ENCODE results near the gene MSMO1.
"Not testable (repeated sequence)": the region's sequence is repeated elsewhere in the genome, so short reads cannot be mapped to it uniquely, and the experiment has no call there.

Gene MSMO1
- total RNA-seq: 17.8 reads per million, percentile 44 among the genes with 10 or more reads in this experiment

- peak; percentile 98 for DNase-seq
These were observed at the start of gene MSMO1 for GRCh38 chr4:165327211-165328100. Gene MSMO1 (plus strand): TSS chr4:165327669. CDS start chr4:165333371, 5,702 bp downstream.

GRCh38 chr4:165279531-165279930 lies 47.9 kb upstream of the MSMO1 start:
- not testable (repeated sequence) for DNase-seq

GRCh38 chr4:165284697-165285096 lies 42.8 kb upstream of the MSMO1 start:
- DNase-seq: not testable (repeated sequence)

DNA sequence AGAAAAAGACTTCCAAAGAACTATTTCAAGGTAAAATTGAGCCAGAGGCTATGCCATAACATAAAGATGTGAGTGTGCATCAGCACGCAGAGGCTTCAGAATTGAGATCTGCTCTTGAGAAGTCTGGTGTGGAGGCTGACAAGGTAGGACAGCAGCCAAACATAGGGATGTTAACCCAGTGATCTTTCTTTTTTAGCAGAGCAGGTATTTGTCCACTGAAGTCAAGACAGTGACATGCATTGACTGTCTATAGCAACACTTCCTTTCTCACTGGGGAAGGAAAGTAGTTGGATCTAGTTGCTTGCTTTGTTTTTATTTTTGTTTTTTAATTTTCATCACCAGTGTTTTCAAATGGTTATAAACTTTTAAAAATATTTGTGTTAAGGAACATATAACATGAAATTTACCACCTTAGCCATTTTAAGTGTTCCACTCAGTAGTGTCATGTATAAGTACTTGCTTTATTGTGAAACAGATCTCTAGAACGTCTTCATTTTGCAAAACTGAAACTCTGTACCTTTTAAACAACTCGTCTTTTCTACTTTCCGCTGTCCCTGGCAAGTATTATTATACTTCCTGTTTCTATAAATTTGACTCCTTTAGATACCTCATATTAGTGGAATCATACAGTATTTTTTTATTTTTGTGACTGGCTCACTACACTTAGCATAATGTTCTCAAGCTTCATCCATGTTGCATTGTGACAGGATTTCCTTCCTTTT lies 40.7 kb upstream of the MSMO1 start:
- DNase-seq: not testable (repeated sequence)

- no peak for DNase-seq
These were observed 39.2 kb upstream of the MSMO1 start for GRCh38 chr4:165288226-165288625.

- DNase-seq: no peak
These were observed 38.6 kb upstream of the MSMO1 start for GRCh38 chr4:165288639-165289422.

GRCh38 chr4:165289423-165289785 lies 38.1 kb upstream of the MSMO1 start:
- no peak for DNase-seq

DNA sequence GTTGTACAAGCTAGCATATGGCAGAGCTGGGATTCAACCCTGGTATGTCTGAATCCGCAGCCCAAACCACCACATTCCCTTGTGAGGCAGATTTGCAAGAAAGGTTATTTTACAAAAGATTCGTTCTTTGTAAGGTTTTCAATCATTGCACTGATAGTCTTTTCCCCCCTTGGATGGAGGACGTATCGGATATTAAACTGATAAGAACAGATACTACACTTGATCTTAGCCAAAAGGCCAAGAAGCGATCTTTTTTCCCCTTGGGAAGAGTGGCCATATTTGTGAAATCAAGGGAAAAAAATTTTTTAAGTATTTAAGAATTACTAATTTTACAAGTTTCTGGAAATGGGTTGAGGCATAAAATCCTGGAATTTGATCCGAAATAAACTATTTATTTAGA lies 34.4 kb upstream of the MSMO1 start:
- DNase-seq: no peak

GRCh38 chr4:165293927-165294649 lies 33.4 kb upstream of the MSMO1 start:
- DNase-seq: no peak

DNA sequence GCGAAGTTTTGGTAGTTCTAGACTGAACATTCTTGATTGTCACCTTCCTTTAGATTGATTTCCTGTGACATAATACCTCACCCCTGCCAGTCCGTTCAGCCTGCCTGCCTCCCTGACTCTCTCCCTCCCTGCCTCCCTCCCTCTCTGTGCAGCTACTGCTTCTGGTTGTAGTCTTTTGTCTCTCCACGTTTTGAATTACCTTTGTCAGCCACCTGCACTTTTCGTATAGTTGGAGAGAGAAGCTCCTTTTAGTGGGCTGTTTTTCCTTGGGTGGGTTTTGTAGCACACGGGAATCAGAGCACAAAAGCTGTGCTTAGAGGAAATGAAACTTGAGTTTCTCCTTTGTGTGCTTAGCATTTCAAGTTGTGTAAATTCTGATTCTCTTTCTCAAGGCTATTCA lies 32.6 kb upstream of the MSMO1 start:
- peak; percentile 15 for DNase-seq

GRCh38 chr4:165297626-165298025 lies 29.8 kb upstream of the MSMO1 start:
- DNase-seq: no peak

- no peak for DNase-seq
These were observed 27.9 kb upstream of the MSMO1 start for GRCh38 chr4:165299399-165300060.

DNA sequence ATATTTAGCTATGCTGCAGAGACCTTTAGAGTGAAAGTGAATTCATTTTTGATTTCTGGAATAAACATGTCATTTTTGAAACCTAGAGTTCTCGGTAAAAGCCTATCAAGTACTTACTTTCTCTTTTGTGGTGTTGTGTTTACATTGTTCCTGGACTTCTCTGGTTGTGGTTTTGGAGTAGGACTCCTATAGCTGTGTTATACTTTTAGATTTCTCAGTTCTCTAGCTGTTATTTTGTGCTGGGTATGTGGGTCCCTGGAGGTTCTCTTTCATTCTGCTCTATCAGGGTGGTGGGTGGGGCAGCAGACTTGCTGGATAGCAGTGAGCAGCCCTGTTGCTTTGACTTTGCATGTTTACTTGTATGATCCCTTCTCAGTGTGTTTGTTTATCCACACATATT lies 25.6 kb upstream of the MSMO1 start:
- DNase-seq: no peak

DNA sequence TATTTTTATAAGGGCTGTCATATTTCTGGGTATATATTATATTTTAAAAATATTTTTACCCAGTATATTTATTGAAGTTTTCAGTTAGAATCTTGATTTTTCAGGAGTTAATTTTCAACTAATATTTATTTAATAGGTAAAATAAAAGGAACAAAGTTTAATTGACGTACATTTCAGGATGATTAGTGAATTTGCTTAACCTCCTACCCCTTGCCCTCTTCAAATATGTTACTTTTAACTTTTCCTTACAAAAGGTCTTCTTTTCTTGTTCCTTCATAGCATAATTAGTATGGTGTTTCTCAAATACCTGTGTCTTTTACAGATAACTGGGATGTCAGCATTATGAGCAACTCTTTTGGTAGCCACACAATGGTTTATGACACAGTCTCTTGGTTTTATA lies 24.8 kb upstream of the MSMO1 start:
- DNase-seq: no peak

- no peak for DNase-seq
These were observed 19.3 kb upstream of the MSMO1 start for GRCh38 chr4:165308166-165308565.

- no peak for DNase-seq
These were observed 18.9 kb upstream of the MSMO1 start for GRCh38 chr4:165308606-165309005.

DNA sequence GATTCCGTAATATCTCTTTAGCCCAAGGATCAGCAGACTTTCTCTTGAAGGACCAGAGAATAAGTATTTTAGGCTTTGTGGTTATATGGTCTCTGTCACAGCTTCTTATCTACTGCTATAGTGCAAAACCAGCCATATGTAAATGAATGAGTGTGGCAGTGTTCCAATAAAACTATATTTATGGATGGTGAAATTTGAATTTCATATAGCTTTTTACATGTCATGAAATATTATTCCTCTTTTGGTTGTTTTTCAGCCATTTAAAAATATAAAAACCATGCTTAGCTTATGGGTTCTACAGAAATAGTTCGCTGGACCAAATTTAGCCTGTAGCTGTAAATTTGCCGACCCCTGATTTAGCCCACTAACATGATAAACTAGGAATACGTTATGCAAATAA lies 18.0 kb upstream of the MSMO1 start:
- no peak for DNase-seq

DNA sequence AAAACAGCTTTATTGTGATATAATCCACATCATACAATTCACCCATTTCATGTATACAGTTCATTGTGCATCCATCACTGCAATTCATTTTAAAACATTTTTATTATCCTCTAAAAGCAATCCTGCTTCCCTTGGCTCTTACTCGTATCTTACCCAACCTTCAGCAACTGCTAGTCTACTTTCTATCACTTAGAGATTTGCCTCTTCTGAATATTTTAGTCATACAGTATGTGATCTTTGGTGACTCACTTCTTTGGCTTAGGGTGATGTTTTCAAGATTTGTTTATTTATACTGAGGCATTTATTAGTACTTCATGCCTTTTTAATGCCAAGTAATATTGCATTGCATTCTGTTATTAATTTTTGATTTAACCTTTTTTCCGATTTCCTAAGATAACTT lies 15.0 kb upstream of the MSMO1 start:
- no peak for DNase-seq

- no peak for DNase-seq
These were observed 8.4 kb upstream of the MSMO1 start for GRCh38 chr4:165319030-165319429.

DNA sequence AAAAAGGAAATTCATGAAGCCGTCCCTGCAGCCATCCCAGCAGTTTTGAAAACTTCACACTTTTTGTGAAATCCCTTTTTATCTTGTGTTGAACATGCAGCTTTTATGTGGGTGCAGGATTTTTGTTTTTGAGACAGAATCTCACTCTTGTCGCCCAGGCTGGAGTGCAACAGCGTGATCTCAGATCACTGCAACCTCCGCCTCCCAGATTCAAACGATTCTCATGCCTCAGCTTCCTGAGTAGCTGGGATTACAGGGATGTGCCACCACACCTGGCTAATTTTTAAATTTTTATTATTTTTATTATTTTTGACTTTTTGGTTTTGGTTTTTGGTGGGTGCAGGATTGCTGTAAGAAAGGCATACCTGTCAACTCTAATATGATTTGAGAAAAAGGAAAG lies 8.0 kb upstream of the MSMO1 start:
- no peak for DNase-seq

- DNase-seq: no peak
These were observed 3.1 kb upstream of the MSMO1 start for GRCh38 chr4:165324236-165324917.

All from effector CD4-positive, alpha-beta T cell (primary cell).